Liver (tissue), 9 donors: ENCODE data around the gene PTPRD. TPM values are rescaled to one million over a fixed set of nuclear protein-coding genes. Genes with fewer than 3 reads are reported as not detected.

Experiments
- DNase-seq: peaks from one replicate; pipeline ENCODE4 v3.0.0-alpha.2; 2017; ENCODE audit warnings: low spot score
- H3K27ac ChIP-seq, 2 donors: one replicate each; pipeline ENCODE4 v1.7.0; 2013; ENCODE audit warnings: inconsistent platforms in 2 of 2, low read length in 2 of 2, control low read depth in 1 of 2, low read depth in 1 of 2, mild to moderate bottlenecking in 1 of 2
- H3K27me3 ChIP-seq, 4 donors: one replicate each; pipeline versions ENCODE4 v1.6.1 to v1.7.0; 2013; ENCODE audit warnings: low read length in 3 of 4, inconsistent platforms in 1 of 4, mild to moderate bottlenecking in 1 of 4, moderate library complexity in 1 of 4; ENCODE audit not compliant: control insufficient read depth in 4 of 4, insufficient read depth in 4 of 4
- H3K36me3 ChIP-seq, 4 donors: one replicate each; pipeline versions ENCODE4 v1.6.1 to v1.7.0; 2013; ENCODE audit warnings: low read length in 3 of 4, mild to moderate bottlenecking in 3 of 4, low read depth in 1 of 4, moderate library complexity in 1 of 4; ENCODE audit not compliant: control insufficient read depth in 4 of 4, insufficient read depth in 3 of 4
- H3K4me1 ChIP-seq, 4 donors: one replicate each; pipeline versions ENCODE4 v1.6.1 to v1.7.0; 2013; ENCODE audit warnings: low read length in 3 of 4, mild to moderate bottlenecking in 3 of 4, moderate library complexity in 1 of 4; ENCODE audit not compliant: control insufficient read depth in 4 of 4, insufficient read depth in 4 of 4
- H3K4me3 ChIP-seq, 3 donors: one replicate each; pipeline versions ENCODE4 v1.6.1 to v1.7.0; 2013; ENCODE audit warnings: low read length in 3 of 3, control low read depth in 1 of 3, low read depth in 1 of 3, mild to moderate bottlenecking in 1 of 3
- H3K9ac ChIP-seq, 2 donors: one replicate each; pipeline ENCODE4 v1.7.0; 2013; ENCODE audit warnings: low read length in 2 of 2, mild to moderate bottlenecking in 2 of 2, moderate library complexity in 2 of 2, control low read depth in 1 of 2, low read depth in 1 of 2
- H3K9me3 ChIP-seq, 4 donors: one replicate each; pipeline versions ENCODE4 v1.6.1 to v1.7.0; 2013; ENCODE audit warnings: low read length in 3 of 4; ENCODE audit not compliant: control insufficient read depth in 4 of 4
- EGR1 ChIP-seq, 2 donors: IDR thresholded peaks; 2 replicates each; pipeline ENCODE4 v1.6.1; 2016 to 2018; ENCODE audit warnings: antibody characterized with exemption in 2 of 2, low read depth in 2 of 2
- FOXA1 ChIP-seq: IDR thresholded peaks from 2 replicates; pipeline ENCODE4 v1.6.1; 2016; ENCODE audit warnings: antibody characterized with exemption
- HNF4A ChIP-seq, 2 donors: conservative IDR thresholded peaks; 2 replicates each; pipeline ENCODE4 v1.6.1; 2016; ENCODE audit warnings: antibody characterized with exemption in 2 of 2, mild to moderate bottlenecking in 2 of 2
- HNF4G ChIP-seq: IDR thresholded peaks from 2 replicates; pipeline ENCODE4 v1.6.1; 2016; ENCODE audit warnings: antibody characterized with exemption
- JUND ChIP-seq, 2 donors: IDR thresholded peaks; 2 replicates each; pipeline ENCODE4 v1.6.1; 2016; ENCODE audit warnings: antibody characterized with exemption in 2 of 2
- MAX ChIP-seq: IDR thresholded peaks from 2 replicates; pipeline ENCODE4 v1.6.1; 2016; ENCODE audit warnings: antibody characterized with exemption
- RXRA ChIP-seq, 2 donors: IDR thresholded peaks; 2 replicates each; pipeline ENCODE4 v1.6.1; 2017 to 2018; ENCODE audit warnings: antibody characterized with exemption in 2 of 2, mild to moderate bottlenecking in 1 of 2
- SP1 ChIP-seq: IDR thresholded peaks from 2 replicates; pipeline ENCODE4 v1.6.1; 2018; ENCODE audit warnings: antibody characterized with exemption, mild to moderate bottlenecking
- TAF1 ChIP-seq: conservative IDR thresholded peaks from 2 replicates; pipeline ENCODE4 v1.6.1; 2016; ENCODE audit warnings: antibody characterized with exemption, mild to moderate bottlenecking
- YY1 ChIP-seq: IDR thresholded peaks from 2 replicates; pipeline ENCODE4 v1.6.1; 2016; ENCODE audit warnings: antibody characterized with exemption, mild to moderate bottlenecking
- WGBS: extraction: QIAGEN DNeasy Blood & Tissue Kit; methylation state at CpG from one replicate; pipeline ENCODE4 v1.1.7; 2013; 5-methylcytosine and 5-hydroxymethylcytosine counted together
- polyA plus RNA-seq, 2 donors: library from polyadenylated mRNA; stranded (reverse) in 1 of 2; unstranded in 1 of 2; fragments of 200-250 nt in 1 of 2; fragments of >200 nt in 1 of 2; fragmentation: Nextera tagmentation in 1 of 2; extraction: Ambion mirVana in 1 of 2; gene quantifications; one replicate each; pipeline versions ENCODE4 v1.2.1 to v1.2.3, GENCODE V29; 2013 to 2015
- total RNA-seq, 2 donors: library from RNA; depleted of rRNA; stranded (reverse); fragments of >200 nt; gene quantifications; one replicate each; pipeline ENCODE4 v1.2.3, GENCODE V29; 2014
- TF ChIP-seq, protein P1 (sequence below): IDR thresholded peaks from 2 replicates; pipeline ENCODE4 v1.6.1; 2016; ENCODE audit warnings: antibody characterized with exemption, mild to moderate bottlenecking
- TF ChIP-seq, protein P2 (sequence below): fragments of 150-350 bp; IDR thresholded peaks from 2 replicates; pipeline ENCODE4 v1.5.1; 2017; ENCODE audit warnings: improper control_type of control experiment, low read depth, low read length; ENCODE audit not compliant: missing input control
- TF ChIP-seq, protein P3 (sequence below): IDR thresholded peaks from 2 replicates; pipeline ENCODE4 v1.6.1; 2016; ENCODE audit warnings: antibody characterized with exemption
- TF ChIP-seq, protein P4 (sequence below): IDR thresholded peaks from 2 replicates; pipeline ENCODE4 v1.6.1; 2016; ENCODE audit warnings: antibody characterized with exemption
- donor health status: healthy.
- donor health status: healthy.
- donor health status: healthy.
- donor health status: healthy.
- donor health status: healthy.

PTPRD gene
- total and polyA plus RNA-seq, 4 donors = 0.78 to 34.2 (median 4.7) TPM

- TF ChIP-seq, protein P1, sequence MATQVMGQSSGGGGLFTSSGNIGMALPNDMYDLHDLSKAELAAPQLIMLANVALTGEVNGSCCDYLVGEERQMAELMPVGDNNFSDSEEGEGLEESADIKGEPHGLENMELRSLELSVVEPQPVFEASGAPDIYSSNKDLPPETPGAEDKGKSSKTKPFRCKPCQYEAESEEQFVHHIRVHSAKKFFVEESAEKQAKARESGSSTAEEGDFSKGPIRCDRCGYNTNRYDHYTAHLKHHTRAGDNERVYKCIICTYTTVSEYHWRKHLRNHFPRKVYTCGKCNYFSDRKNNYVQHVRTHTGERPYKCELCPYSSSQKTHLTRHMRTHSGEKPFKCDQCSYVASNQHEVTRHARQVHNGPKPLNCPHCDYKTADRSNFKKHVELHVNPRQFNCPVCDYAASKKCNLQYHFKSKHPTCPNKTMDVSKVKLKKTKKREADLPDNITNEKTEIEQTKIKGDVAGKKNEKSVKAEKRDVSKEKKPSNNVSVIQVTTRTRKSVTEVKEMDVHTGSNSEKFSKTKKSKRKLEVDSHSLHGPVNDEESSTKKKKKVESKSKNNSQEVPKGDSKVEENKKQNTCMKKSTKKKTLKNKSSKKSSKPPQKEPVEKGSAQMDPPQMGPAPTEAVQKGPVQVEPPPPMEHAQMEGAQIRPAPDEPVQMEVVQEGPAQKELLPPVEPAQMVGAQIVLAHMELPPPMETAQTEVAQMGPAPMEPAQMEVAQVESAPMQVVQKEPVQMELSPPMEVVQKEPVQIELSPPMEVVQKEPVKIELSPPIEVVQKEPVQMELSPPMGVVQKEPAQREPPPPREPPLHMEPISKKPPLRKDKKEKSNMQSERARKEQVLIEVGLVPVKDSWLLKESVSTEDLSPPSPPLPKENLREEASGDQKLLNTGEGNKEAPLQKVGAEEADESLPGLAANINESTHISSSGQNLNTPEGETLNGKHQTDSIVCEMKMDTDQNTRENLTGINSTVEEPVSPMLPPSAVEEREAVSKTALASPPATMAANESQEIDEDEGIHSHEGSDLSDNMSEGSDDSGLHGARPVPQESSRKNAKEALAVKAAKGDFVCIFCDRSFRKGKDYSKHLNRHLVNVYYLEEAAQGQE = no peak
These were observed 2181.3 kb downstream of the PTPRD start (continued) for GRCh38 chr9:8431505-8431904.

DNA sequence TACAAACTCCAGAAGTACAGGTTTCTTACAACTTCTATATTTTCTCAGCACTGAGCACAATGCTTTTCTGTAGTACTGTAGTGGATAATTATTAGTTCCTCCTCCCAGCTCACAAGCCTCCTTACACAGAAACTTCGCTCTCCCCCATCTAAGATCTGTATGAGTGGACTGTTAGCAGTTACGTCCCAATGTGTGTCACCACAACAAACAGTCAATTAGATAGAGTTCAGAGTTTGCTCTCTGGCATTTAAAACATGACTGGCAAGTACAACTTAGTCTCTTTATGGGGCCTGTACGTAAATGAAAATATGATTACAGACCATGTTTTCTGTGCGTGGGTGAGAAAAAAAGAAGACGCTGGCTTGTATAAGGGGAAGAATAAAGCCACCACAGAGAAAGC, 2181.9 kb downstream of the PTPRD start:
- 90% methylated on average over 5 of the region's 5 CpGs for whole genome bisulfite sequencing
- Histone ChIP-seq H3K27ac (no peak overlapping the region), H3K4me1 (no peaks in the 10 kb centered on the region), H3K9me3 (no peaks in the 10 kb centered on the region), H3K27me3 (no peaks in the 10 kb centered on the region), H3K4me3 (no peak overlapping the region), H3K36me3 (no peaks in the 10 kb centered on the region), H3K9ac (no peak overlapping the region)
- no peak for DNase-seq
- TF ChIP-seq FOXA1 = no peak
- no peak for TF ChIP-seq HNF4A (conservative IDR thresholded peaks at IDR 0.05)
- TF ChIP-seq YY1 = no peak
- no peak for TF ChIP-seq RXRA (IDR thresholded peaks at IDR 0.05)
- TF ChIP-seq HNF4G = no peak
- TF ChIP-seq, protein P2, sequence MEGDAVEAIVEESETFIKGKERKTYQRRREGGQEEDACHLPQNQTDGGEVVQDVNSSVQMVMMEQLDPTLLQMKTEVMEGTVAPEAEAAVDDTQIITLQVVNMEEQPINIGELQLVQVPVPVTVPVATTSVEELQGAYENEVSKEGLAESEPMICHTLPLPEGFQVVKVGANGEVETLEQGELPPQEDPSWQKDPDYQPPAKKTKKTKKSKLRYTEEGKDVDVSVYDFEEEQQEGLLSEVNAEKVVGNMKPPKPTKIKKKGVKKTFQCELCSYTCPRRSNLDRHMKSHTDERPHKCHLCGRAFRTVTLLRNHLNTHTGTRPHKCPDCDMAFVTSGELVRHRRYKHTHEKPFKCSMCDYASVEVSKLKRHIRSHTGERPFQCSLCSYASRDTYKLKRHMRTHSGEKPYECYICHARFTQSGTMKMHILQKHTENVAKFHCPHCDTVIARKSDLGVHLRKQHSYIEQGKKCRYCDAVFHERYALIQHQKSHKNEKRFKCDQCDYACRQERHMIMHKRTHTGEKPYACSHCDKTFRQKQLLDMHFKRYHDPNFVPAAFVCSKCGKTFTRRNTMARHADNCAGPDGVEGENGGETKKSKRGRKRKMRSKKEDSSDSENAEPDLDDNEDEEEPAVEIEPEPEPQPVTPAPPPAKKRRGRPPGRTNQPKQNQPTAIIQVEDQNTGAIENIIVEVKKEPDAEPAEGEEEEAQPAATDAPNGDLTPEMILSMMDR = no peak
- TF ChIP-seq MAX = no peak
- TF ChIP-seq, protein P3, sequence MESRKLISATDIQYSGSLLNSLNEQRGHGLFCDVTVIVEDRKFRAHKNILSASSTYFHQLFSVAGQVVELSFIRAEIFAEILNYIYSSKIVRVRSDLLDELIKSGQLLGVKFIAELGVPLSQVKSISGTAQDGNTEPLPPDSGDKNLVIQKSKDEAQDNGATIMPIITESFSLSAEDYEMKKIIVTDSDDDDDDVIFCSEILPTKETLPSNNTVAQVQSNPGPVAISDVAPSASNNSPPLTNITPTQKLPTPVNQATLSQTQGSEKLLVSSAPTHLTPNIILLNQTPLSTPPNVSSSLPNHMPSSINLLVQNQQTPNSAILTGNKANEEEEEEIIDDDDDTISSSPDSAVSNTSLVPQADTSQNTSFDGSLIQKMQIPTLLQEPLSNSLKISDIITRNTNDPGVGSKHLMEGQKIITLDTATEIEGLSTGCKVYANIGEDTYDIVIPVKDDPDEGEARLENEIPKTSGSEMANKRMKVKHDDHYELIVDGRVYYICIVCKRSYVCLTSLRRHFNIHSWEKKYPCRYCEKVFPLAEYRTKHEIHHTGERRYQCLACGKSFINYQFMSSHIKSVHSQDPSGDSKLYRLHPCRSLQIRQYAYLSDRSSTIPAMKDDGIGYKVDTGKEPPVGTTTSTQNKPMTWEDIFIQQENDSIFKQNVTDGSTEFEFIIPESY = no peak
- TF ChIP-seq, protein P4, sequence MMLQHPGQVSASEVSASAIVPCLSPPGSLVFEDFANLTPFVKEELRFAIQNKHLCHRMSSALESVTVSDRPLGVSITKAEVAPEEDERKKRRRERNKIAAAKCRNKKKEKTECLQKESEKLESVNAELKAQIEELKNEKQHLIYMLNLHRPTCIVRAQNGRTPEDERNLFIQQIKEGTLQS = no peak
- TF ChIP-seq SP1 = no peak
- no peak for TF ChIP-seq TAF1

DNA sequence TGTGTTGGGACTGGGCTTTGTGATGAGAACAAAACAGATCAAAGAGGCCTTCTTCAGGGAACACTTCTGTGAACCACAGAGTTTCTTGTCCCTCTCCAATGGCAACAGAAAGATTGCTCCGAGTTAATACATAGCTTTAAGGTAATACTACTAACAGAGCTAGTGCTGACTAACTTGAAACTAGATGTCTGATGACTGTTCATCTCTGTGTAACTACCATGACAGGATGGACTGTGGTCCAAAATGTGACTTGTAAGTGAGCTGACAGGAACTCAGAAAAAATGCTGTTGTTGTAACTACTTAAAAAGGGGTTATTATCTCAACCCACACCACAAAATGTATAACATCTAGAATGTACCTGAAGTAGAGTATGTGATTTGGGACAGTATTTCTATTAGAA, 2183.0 kb downstream of the PTPRD start:
- no peak for TF ChIP-seq RXRA (IDR thresholded peaks at IDR 0.05)
- no peak for TF ChIP-seq HNF4A (conservative IDR thresholded peaks at IDR 0.05)
- no peak for TF ChIP-seq FOXA1
- TF ChIP-seq EGR1 (IDR thresholded peaks at IDR 0.05; ENCODE audit: low read depth in 2 of 2) = no peak
- TF ChIP-seq JUND (IDR thresholded peaks at IDR 0.05) = no peak
- H3K4me3 ChIP-seq = no peak overlapping the region
- WGBS = 88% methylated on average over 1 of the region's 1 CpG
- no peak for DNase-seq
- H3K36me3 ChIP-seq = no peaks in the 10 kb centered on the region
- H3K9ac ChIP-seq = no peak overlapping the region
- no peaks in the 10 kb centered on the region for H3K27me3 ChIP-seq
- H3K27ac ChIP-seq = no peak overlapping the region
- H3K4me1 ChIP-seq = no peaks in the 10 kb centered on the region
- H3K9me3 ChIP-seq = no peaks in the 10 kb centered on the region
